ENCODE results near the gene MZB1. TPM values are rescaled to one million over a fixed set of nuclear protein-coding genes. Genes with fewer than 3 reads are reported as not detected.

The MZB1 gene
- total RNA-seq, 1 donor from 2014 or later: not detected

DNA sequence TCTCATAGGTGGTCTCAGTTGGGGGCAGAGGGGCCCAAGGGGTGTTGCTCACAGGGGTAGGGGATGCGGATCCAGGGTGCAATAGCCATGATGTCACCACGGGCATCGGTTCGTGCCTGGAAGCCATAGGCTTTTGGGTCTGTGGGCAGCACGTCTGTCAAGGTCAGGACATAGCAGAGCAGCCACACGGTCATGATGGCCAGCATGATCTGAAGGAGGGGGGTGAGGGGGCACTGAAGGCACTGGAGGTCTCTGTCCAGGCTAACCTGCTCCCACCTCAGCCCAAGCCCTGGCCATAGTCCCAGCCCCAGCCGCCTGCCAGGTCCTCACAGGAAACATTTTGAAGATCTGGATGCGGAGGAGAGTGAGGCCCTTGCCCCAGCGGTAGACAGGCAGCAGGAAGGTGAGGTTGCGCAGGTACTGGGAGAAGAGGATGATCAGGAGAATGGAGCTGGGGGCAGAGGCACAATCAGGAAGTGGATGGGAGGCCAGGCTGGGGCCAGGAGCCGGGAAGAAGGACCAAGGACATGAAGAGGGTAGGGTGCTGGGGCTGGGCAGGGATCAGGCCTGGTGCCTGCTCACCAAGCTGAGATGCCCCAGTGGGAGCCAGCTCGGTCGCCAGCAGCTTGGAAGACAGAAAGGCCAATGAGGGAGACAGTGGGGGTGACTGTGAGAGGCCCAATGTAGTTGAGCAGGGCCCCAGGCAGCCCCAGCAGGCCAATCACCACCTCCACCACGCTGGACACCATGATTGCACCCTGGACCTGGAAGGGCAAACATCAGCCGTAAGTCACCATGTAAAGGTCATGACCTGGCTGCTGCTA lies 9.9 kb downstream of the MZB1 start:
- H3K27me3 Mint-ChIP-seq (ENCODE audit: unreplicated experiment): peaks cover 12% of the 10 kb centered on the region
- H3K27ac Mint-ChIP-seq (ENCODE audit: unreplicated experiment): no peak overlapping the region
- TF ChIP-seq, protein P1, sequence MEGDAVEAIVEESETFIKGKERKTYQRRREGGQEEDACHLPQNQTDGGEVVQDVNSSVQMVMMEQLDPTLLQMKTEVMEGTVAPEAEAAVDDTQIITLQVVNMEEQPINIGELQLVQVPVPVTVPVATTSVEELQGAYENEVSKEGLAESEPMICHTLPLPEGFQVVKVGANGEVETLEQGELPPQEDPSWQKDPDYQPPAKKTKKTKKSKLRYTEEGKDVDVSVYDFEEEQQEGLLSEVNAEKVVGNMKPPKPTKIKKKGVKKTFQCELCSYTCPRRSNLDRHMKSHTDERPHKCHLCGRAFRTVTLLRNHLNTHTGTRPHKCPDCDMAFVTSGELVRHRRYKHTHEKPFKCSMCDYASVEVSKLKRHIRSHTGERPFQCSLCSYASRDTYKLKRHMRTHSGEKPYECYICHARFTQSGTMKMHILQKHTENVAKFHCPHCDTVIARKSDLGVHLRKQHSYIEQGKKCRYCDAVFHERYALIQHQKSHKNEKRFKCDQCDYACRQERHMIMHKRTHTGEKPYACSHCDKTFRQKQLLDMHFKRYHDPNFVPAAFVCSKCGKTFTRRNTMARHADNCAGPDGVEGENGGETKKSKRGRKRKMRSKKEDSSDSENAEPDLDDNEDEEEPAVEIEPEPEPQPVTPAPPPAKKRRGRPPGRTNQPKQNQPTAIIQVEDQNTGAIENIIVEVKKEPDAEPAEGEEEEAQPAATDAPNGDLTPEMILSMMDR (IDR thresholded peaks at IDR 0.05; ENCODE audit: partially characterized antibody, unreplicated experiment): no peak
- no peaks in the 10 kb centered on the region for H3K4me1 Mint-ChIP-seq (ENCODE audit: low read depth, unreplicated experiment)
- peak overlapping the region; percentile 37 for H3K4me3 Mint-ChIP-seq (ENCODE audit: unreplicated experiment)
- DNase-seq: no peak
- H3K9me3 Mint-ChIP-seq (ENCODE audit: unreplicated experiment): peaks cover 2% of the 10 kb centered on the region
- H3K36me3 Mint-ChIP-seq (ENCODE audit: unreplicated experiment): no peaks in the 10 kb centered on the region

DNA sequence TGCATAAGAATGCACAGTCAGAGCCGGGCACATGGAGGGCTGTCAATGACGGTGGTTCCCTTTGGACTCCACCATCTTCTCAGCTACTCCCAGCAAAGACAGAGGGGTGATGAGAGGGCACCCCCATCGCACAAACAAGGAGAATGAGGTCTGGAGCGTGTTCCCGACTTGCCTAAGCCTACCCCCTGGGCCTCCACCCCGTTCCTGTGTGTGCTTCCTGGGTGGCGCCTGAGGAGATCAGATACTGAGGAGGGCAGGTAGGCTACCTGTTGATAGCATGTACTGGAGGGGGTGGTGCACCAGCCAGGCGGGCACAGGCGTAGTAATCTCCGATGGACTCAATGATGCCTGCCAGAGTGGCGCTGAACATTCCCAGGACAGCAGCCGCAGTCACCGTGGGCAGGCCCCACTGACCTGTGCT lies 10.8 kb downstream of the MZB1 start:
- no peak for DNase-seq
- Mint-ChIP-seq H3K4me1 (ENCODE audit: low read depth, unreplicated experiment) (no peaks in the 10 kb centered on the region), H3K4me3 (ENCODE audit: unreplicated experiment) (no peak overlapping the region), H3K27me3 (ENCODE audit: unreplicated experiment) (peaks cover 9% of the 10 kb centered on the region), H3K9me3 (ENCODE audit: unreplicated experiment) (peaks cover 2% of the 10 kb centered on the region), H3K36me3 (ENCODE audit: unreplicated experiment) (no peaks in the 10 kb centered on the region), H3K27ac (ENCODE audit: unreplicated experiment) (no peak overlapping the region)
- TF ChIP-seq, protein P1 (IDR thresholded peaks at IDR 0.05; ENCODE audit: partially characterized antibody, unreplicated experiment): no peak

DNA sequence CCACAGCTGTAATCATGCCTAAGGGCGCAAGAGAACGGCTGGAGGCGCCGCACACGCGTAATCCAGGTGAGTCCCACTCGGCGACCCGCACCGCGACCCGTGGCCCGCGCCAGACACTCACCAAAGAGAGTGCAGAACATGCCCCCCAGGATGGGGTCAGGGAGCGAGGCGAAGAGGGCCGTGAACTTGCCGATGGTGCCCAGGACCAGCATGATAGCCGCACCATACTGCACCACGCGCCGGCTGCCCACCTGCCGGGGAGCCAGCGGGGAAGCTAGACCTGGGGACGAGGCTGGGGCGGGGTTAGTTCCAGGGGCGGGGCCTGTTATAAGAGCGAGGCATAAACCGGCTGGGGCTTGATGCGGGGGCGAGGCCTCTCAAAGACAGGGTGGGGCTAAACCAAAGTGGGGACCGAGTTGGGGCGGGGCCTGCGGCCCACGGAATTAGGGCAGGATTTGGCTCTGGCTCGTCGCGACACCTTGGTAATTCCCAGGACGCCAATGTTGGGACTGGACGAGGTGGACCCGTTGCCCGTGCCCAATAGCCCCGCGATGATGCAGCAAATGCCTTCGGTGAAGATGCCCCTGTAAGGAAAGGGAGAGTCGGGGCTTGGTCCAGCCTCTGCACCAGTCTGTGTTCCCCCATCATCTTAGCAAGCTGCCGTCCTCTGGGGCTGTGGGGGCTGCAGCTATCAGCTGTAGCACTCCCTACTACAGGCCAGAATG lies 11.4 kb downstream of the MZB1 start:
- Mint-ChIP-seq H3K27ac (ENCODE audit: unreplicated experiment) (no peak overlapping the region), H3K27me3 (ENCODE audit: unreplicated experiment) (peaks cover 4% of the 10 kb centered on the region), H3K4me1 (ENCODE audit: low read depth, unreplicated experiment) (no peaks in the 10 kb centered on the region), H3K9me3 (ENCODE audit: unreplicated experiment) (peaks cover 4% of the 10 kb centered on the region), H3K4me3 (ENCODE audit: unreplicated experiment) (no peak overlapping the region), H3K36me3 (ENCODE audit: unreplicated experiment) (no peaks in the 10 kb centered on the region)
- TF ChIP-seq, protein P1 (IDR thresholded peaks at IDR 0.05; ENCODE audit: partially characterized antibody, unreplicated experiment): no peak
- DNase-seq: no peak

DNA sequence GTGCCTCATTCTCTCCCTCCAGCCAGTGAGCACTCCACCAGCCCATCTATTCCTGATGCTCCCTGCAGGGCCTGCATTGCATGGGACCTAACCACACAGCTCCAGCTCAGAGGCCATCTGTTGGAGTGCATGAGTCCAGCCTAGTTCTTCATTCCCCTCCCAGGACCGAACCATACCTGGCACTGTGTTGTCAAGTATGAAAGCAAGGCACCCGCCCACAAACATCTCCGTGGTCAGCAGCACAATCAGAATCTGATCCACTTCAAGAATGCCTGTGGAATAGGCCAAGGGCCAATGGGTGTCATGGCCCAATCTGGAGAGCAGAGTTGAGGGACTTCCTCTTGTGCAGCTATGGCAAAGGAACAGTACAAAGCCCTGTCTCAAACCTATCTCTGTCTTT lies 12.5 kb downstream of the MZB1 start:
- no peak overlapping the region for H3K4me3 Mint-ChIP-seq (ENCODE audit: unreplicated experiment)
- H3K27ac Mint-ChIP-seq (ENCODE audit: unreplicated experiment): no peak overlapping the region
- DNase-seq: no peak
- peaks cover 4% of the 10 kb centered on the region for H3K27me3 Mint-ChIP-seq (ENCODE audit: unreplicated experiment)
- TF ChIP-seq, protein P1 (IDR thresholded peaks at IDR 0.05; ENCODE audit: partially characterized antibody, unreplicated experiment): no peak
- no peaks in the 10 kb centered on the region for H3K36me3 Mint-ChIP-seq (ENCODE audit: unreplicated experiment)
- H3K4me1 Mint-ChIP-seq (ENCODE audit: low read depth, unreplicated experiment): no peaks in the 10 kb centered on the region
- H3K9me3 Mint-ChIP-seq (ENCODE audit: unreplicated experiment): peaks cover 4% of the 10 kb centered on the region

DNA sequence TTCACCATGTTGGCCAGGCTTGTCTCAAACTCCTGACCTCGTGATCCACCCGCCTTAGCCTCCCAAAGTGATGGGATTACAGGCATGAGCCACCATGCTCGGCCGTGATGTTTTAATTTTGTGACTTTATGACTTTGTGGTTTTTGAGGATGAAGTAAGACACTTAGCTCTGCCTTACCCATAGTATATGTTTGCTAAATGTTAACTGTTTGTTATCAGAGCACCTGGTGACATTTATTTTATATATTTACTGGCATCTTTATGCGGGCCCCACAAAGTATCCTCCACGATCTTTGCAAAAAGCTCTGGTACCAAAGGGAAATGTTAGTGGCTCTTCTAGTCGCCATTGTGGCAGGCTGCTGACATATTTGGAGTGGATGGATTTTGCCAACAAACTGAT lies 13.3 kb downstream of the MZB1 start:
- TF ChIP-seq, protein P1 (IDR thresholded peaks at IDR 0.05; ENCODE audit: partially characterized antibody, unreplicated experiment): no peak
- Mint-ChIP-seq H3K9me3 (ENCODE audit: unreplicated experiment) (peaks cover 4% of the 10 kb centered on the region), H3K4me1 (ENCODE audit: low read depth, unreplicated experiment) (no peaks in the 10 kb centered on the region), H3K27ac (ENCODE audit: unreplicated experiment) (no peak overlapping the region), H3K27me3 (ENCODE audit: unreplicated experiment) (peaks cover 4% of the 10 kb centered on the region), H3K36me3 (ENCODE audit: unreplicated experiment) (no peaks in the 10 kb centered on the region), H3K4me3 (ENCODE audit: unreplicated experiment) (no peak overlapping the region)
- no peak for DNase-seq

All from glutamatergic neuron (in vitro differentiated cells).